GM23248 (cell line): ENCODE measurements around the gene RET.

Source experiments
- EZH2 ChIP-seq: fragments of 200-600 bp; sonication (generic); IDR thresholded peaks from 2 replicates; pipeline ENCODE4 v1.6.1; 2018; ENCODE audit warnings: antibody characterized with exemption, mild to moderate bottlenecking; ENCODE audit not compliant: insufficient read depth, poor library complexity, severe bottlenecking
- EZH2phosphoT487 ChIP-seq: fragments of 200-600 bp; sonication (generic); IDR thresholded peaks from 2 replicates; pipeline ENCODE4 v1.6.1; 2018; ENCODE audit warnings: antibody characterized with exemption, moderate library complexity, mild to moderate bottlenecking, low read depth; ENCODE audit not compliant: insufficient read depth

- TF ChIP-seq EZH2phosphoT487 (no peak), EZH2 (no peak)
Measured at GRCh38 chr10:43094085-43094484, 17.2 kb downstream of the RET start.
